Measurements from ENCODE around the gene ATXN1L. TPM values are rescaled to one million over a fixed set of nuclear protein-coding genes. Genes with fewer than 3 reads are reported as not detected.

The ATXN1L gene
- polyA plus RNA-seq, 1 of the 3 experiments (the other 2 are of a cell fraction): 8.0 TPM

- H2AFZ ChIP-seq (ENCODE audit: low read depth): no peak overlapping the region
- H3K79me2 ChIP-seq (ENCODE audit: insufficient read depth): peaks cover 48% of the 10 kb centered on the region; the same call in 1 of the 2 replicates
- no peaks in the 10 kb centered on the region for H3K4me1 ChIP-seq (ENCODE audit: control insufficient read depth in 1 of 2, insufficient read depth in 2 of 2, low read depth in 1 of 2, low read length in 1 of 2)
- H3K4me2 ChIP-seq: no peak overlapping the region
- H3F3A ChIP-seq (replicated peaks; ENCODE audit: insufficient read depth): no peaks in the 10 kb centered on the region
- ChIA-PET POLR2A (no interaction called here), CTCF (interaction anchor here (6.3 kb wide), 1 partner anchor 28 kb away, joined by 33 read pairs; the partner anchor contains the start of gene ZNF821)
- no peaks in the 10 kb centered on the region for H3K9me3 ChIP-seq
- DNase-seq: no peak
- H3K9ac ChIP-seq: no peak overlapping the region
- no peaks in the 10 kb centered on the region for H3K9me2 ChIP-seq
- no peaks in the 10 kb centered on the region for H3K27me3 ChIP-seq (ENCODE audit: insufficient read depth)
- peaks cover 4 to 67% of the 10 kb centered on the region in 2 experiments for H3K36me3 ChIP-seq (replicated peaks in 1 of 2; ENCODE audit: control insufficient read depth in 1 of 2, insufficient read depth in 2 of 2, low read length in 1 of 2)
- H3K4me3 ChIP-seq (ENCODE audit: low read depth in 2 of 2, low read length in 1 of 2): no peak overlapping the region
- H4K20me1 ChIP-seq (ENCODE audit: insufficient read depth): peaks cover 27% of the 10 kb centered on the region
- no peak overlapping the region for H3K27ac ChIP-seq (ENCODE audit: low read depth in 2 of 2, low read length in 1 of 2)
- TF ChIP-seq MXI1 (IDR thresholded peaks at IDR 0.05; ENCODE audit: low read depth, low read length) (no peak), POLR2AphosphoS5 (IDR thresholded peaks at IDR 0.05; ENCODE audit: low read depth, low read length) (no peak), RXRA (IDR thresholded peaks at IDR 0.05; ENCODE audit: borderline replicate concordance, low read depth) (no peak), TCF12 (IDR thresholded peaks at IDR 0.05) (no peak), ZBTB33 (IDR thresholded peaks at IDR 0.05; ENCODE audit: borderline replicate concordance, low read depth) (no peak), FOXM1 (IDR thresholded peaks at IDR 0.05; ENCODE audit: low read depth) (no peak), REST (IDR thresholded peaks at IDR 0.05; ENCODE audit: low read depth, low read length) (no peak), GABPA (IDR thresholded peaks at IDR 0.05; ENCODE audit: low read depth) (no peak)
- WGBS (ENCODE audit: low lambda C conversion rate): 91% methylated on average over 4 of the region's 4 CpGs
These were observed 8.7 kb downstream of the ATXN1L start for GRCh38 chr16:71854369-71854948.

GRCh38 chr16:71855937-71856662, 10.3 kb downstream of the ATXN1L start:
- no peak for DNase-seq
- no peaks in the 10 kb centered on the region for H3F3A ChIP-seq (replicated peaks; ENCODE audit: insufficient read depth)
- no peaks in the 10 kb centered on the region for H3K4me1 ChIP-seq (ENCODE audit: control insufficient read depth in 1 of 2, insufficient read depth in 2 of 2, low read depth in 1 of 2, low read length in 1 of 2)
- peaks cover 27% of the 10 kb centered on the region for H4K20me1 ChIP-seq (ENCODE audit: insufficient read depth)
- no peaks in the 10 kb centered on the region for H3K27me3 ChIP-seq (ENCODE audit: insufficient read depth)
- no peak overlapping the region for H3K27ac ChIP-seq (ENCODE audit: low read depth in 2 of 2, low read length in 1 of 2)
- no peaks in the 10 kb centered on the region for H3K9me3 ChIP-seq
- no peak overlapping the region for H2AFZ ChIP-seq (ENCODE audit: low read depth)
- no peak overlapping the region for H3K9ac ChIP-seq
- WGBS (ENCODE audit: low lambda C conversion rate): 94% methylated on average over 4 of the region's 5 CpGs
- peaks cover 45% of the 10 kb centered on the region; the same call in 1 of the 2 replicates for H3K79me2 ChIP-seq (ENCODE audit: insufficient read depth)
- H3K4me2 ChIP-seq: no peak overlapping the region
- H3K36me3 ChIP-seq (replicated peaks in 1 of 2; ENCODE audit: control insufficient read depth in 1 of 2, insufficient read depth in 2 of 2, low read length in 1 of 2): peaks cover 0 to 63% of the 10 kb centered on the region in 2 experiments
- H3K4me3 ChIP-seq (ENCODE audit: low read depth in 2 of 2, low read length in 1 of 2): no peak overlapping the region
- H3K9me2 ChIP-seq: no peaks in the 10 kb centered on the region
- CTCF ChIA-PET: interaction anchor here (1.5 to 4.7 kb wide), 2 partner anchors 27 to 105 kb away, joined by 3 to 22 read pairs; partner anchors contain the start of gene ZNF821
- POLR2A ChIA-PET: no interaction called here
- TF ChIP-seq RAD21 (IDR thresholded peaks at IDR 0.05; ENCODE audit: low read length) (no peak), POLR2AphosphoS5 (IDR thresholded peaks at IDR 0.05; ENCODE audit: low read depth, low read length) (no peak), NFIC (IDR thresholded peaks at IDR 0.05; ENCODE audit: borderline replicate concordance) (no peak), PBX3 (IDR thresholded peaks at IDR 0.05) (no peak), RFX5 (IDR thresholded peaks at IDR 0.05; ENCODE audit: low read length) (no peak), RXRA (IDR thresholded peaks at IDR 0.05; ENCODE audit: borderline replicate concordance, low read depth) (no peak), GABPA (IDR thresholded peaks at IDR 0.05; ENCODE audit: low read depth) (no peak), YY1 (IDR thresholded peaks at IDR 0.05; ENCODE audit: low read depth) (no peak), JUND (IDR thresholded peaks at IDR 0.05) (no peak), USF1 (IDR thresholded peaks at IDR 0.05; ENCODE audit: borderline replicate concordance, low read depth) (no peak), SMC3 (IDR thresholded peaks at IDR 0.05; ENCODE audit: low read depth, low read length) (no peak), TEAD4 (IDR thresholded peaks at IDR 0.05; ENCODE audit: borderline replicate concordance, insufficient read depth) (no peak)

Data from SK-N-SH (cell line).